ACC112 (cell line): Measurements from ENCODE around the gene IDH2.

Source experiments
- H2AFZ ChIP-seq: fragments of 200-600 bp; sonication (generic); one replicate; pipeline ENCODE4 v1.6.0; 2017; ENCODE audit warnings: antibody characterized with exemption, low read length; ENCODE audit not compliant: unreplicated experiment
- H3K27ac ChIP-seq: fragments of 200-600 bp; sonication (generic); 2 replicates; pipeline ENCODE4 v1.5.1; 2014; ENCODE audit warnings: low read depth, mild to moderate bottlenecking, antibody characterized with exemption, low read length, moderate library complexity
- H3K27me3 ChIP-seq: fragments of 200-600 bp; sonication (generic); 2 replicates; pipeline ENCODE4 v1.6.1; 2014; ENCODE audit warnings: mild to moderate bottlenecking, antibody characterized with exemption, low read length, moderate library complexity, mixed read lengths; ENCODE audit not compliant: insufficient read depth
- H3K36me3 ChIP-seq: fragments of 200-600 bp; sonication (generic); 2 replicates; pipeline ENCODE4 v1.6.1; 2016; ENCODE audit warnings: mild to moderate bottlenecking, antibody characterized with exemption, low read length, moderate library complexity, mixed read lengths; ENCODE audit not compliant: insufficient read depth
- H3K4me1 ChIP-seq: fragments of 200-600 bp; sonication (generic); one replicate; pipeline ENCODE4 v1.6.1; 2016; ENCODE audit warnings: low read length, mixed read lengths; ENCODE audit not compliant: insufficient read depth, unreplicated experiment, control insufficient read depth
- H3K4me3 ChIP-seq: fragments of 200-600 bp; sonication (generic); 2 replicates; pipeline ENCODE4 v1.5.1; 2014; ENCODE audit warnings: mild to moderate bottlenecking, low read depth, low read length
- H3K79me2 ChIP-seq: fragments of 200-600 bp; sonication (generic); one replicate; pipeline ENCODE4 v1.6.0; 2016; ENCODE audit warnings: low read length; ENCODE audit not compliant: control insufficient read depth, unreplicated experiment, insufficient read depth

Gene IDH2

DNA sequence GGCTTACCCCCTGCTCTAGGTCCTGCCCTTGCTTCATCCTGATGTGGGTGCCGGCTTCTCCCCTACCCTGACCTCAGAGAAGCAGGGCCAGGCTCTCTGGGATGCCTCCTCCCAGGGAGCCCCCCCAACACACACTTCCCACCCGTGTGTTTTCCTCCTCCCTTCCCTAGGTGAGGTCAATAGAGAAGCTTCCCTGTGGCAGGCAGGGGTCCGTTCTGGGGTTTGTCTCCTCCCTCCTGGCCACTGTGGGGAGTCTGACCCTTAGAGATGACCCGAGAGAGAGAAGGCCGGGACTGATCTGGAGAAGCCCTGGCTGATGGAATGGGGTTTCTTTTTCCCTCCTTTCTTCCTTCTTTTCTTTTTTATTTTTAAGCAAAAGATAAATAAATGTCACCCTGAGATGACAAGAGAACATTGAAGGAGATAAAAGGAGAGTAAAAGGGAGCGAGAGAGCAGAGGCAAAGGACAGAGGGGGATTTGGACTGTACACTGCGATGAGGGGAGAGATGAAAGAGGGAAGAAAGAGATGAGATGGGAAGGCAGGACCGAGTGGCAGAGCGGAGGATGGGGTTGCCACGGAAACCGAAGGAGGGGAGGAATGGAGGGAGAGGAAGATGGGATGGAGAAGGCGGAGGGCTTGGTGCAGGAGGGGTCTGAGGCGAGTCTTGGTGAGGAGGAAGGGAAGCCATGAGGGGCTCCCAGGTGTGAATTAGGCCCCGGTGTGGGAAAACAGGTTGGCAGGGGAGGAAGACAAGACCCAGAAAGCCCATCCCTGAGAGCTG lies 48.4 kb downstream of the IDH2 start:
- Histone ChIP-seq H2AFZ (no peak overlapping the region), H3K79me2 (no peaks in the 10 kb centered on the region), H3K4me3 (no peak overlapping the region), H3K36me3 (no peaks in the 10 kb centered on the region), H3K27me3 (no peaks in the 10 kb centered on the region), H3K27ac (no peak overlapping the region), H3K4me1 (no peaks in the 10 kb centered on the region)

DNA sequence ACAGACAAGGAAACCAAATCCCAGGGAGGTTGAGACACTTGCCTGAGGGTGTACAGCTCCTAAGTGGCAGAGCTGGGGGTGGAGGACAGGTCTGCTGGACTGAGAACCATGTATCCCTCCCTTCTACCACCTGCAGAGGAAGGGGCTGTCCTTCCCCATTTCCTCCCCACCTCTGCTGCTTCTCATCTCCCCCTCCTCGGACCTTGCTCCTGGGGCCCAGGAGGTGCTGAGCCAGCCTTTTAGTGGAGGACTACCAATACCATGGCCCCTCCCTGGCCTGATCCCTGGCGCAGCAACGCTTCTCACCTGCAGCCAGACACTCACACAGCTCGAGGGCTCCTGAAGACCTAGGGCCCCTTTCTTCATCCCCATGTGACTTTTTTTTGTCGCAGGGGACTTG lies 50.4 kb downstream of the IDH2 start:
- H3K4me3 ChIP-seq, result no peak overlapping the region
- H3K4me1 ChIP-seq, result no peaks in the 10 kb centered on the region
- no peak overlapping the region for H3K27ac ChIP-seq
- no peaks in the 10 kb centered on the region for H3K27me3 ChIP-seq
- no peaks in the 10 kb centered on the region for H3K36me3 ChIP-seq
- no peak overlapping the region for H2AFZ ChIP-seq
- no peaks in the 10 kb centered on the region for H3K79me2 ChIP-seq

DNA sequence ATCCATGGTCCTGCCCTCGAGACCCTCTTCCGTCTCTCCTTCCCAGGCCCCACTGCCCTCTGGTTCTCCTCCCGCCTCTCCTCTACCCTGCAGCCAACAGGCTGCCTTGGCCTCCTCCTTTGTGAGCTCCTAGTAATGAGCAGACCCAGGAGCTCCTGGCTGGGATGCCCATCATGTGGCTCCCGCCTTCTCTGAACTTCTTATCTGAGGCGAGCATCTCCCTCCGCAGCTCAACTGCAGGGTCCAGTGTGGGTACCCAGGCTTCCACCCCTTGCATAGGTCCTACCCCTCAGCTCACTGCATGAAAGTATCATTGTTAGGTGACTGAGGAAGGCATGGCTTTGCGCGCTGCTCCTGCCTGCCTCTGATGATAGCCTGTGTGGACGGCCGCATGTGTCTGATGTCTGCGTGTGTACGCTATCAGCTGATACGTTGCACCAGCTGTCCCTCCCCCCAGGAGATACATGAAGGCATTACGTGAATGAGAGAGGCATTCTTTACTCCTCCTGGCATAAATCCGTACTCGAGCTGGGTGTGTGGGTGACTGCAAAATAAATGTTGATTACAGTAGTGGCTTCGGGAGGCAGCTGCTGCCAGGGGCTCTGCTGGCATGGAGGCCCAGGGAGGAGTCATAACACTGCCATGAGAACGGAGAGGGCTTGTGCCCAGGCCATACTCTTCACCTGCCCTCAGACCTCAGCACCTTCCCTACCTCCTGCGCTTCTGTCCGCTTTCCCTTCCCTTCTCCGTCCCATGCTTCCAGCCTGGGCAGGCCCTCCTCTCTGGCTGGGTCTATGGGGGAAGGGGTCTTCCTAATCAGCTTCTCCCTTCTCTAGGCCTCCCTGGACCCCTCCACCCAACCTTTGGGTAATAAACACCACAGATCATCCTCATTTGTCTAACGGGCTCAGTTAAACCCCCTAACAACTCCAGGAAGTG lies 52.3 kb downstream of the IDH2 start:
- Histone ChIP-seq H3K4me3 (no peak overlapping the region), H2AFZ (no peak overlapping the region), H3K4me1 (no peaks in the 10 kb centered on the region), H3K79me2 (no peaks in the 10 kb centered on the region), H3K27ac (no peak overlapping the region), H3K36me3 (no peaks in the 10 kb centered on the region), H3K27me3 (no peaks in the 10 kb centered on the region)

DNA sequence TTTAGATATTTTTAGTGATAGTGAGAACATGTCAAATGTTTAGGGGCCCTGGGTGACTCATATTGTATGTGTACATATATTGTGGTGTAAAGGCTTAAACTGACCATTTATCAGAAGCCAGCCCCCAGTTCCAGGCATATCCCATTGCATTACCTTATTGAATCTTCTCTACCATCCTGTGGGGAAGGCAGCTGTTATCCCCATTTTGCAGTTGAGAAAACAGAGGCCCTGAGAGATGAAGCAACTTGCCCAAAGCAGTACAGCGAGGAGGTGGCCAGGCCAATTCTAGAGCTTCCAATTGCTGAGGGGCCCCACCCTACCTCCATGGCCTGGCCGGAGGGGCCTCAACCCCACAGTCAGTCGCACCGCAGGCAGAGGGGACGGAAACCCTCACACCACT lies 53.2 kb downstream of the IDH2 start:
- Histone ChIP-seq H3K4me3 (no peak overlapping the region), H3K36me3 (no peaks in the 10 kb centered on the region), H3K79me2 (no peaks in the 10 kb centered on the region), H2AFZ (no peak overlapping the region), H3K27me3 (no peaks in the 10 kb centered on the region), H3K4me1 (no peaks in the 10 kb centered on the region), H3K27ac (no peak overlapping the region)

DNA sequence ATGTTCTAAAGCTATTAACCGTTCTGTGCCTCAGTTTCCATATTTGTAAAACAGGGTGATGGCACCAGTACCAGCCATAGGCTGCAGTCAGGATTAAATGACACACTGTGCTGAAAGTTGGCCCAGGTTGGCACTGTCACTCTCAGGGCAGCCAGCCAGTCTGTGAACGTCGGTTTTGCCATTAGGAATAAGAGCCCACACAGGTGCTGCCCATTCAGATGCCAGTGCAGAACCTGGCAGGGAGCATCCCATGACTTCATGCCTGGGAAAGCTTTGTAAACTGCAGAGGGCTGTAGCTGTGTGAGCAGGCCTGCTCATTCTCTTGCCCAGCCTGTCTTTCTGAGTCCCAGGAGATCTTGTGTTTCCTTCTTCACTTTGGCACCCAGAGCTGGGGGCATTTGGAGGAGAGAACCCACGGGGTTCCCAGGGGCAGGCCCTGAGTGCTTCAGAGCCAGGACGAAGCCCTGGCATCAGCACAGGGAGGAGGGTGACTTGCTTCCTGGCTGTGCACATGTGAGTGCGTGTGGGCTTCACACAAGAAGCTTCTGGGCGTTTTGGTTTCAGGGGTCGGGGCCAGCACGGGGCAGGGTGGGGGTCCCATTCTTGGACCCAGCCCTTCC lies 54.2 kb downstream of the IDH2 start:
- Histone ChIP-seq H3K27me3 (no peaks in the 10 kb centered on the region), H3K27ac (no peak overlapping the region), H3K4me3 (no peak overlapping the region), H3K4me1 (no peaks in the 10 kb centered on the region), H3K79me2 (no peaks in the 10 kb centered on the region), H3K36me3 (no peaks in the 10 kb centered on the region), H2AFZ (no peak overlapping the region)

DNA sequence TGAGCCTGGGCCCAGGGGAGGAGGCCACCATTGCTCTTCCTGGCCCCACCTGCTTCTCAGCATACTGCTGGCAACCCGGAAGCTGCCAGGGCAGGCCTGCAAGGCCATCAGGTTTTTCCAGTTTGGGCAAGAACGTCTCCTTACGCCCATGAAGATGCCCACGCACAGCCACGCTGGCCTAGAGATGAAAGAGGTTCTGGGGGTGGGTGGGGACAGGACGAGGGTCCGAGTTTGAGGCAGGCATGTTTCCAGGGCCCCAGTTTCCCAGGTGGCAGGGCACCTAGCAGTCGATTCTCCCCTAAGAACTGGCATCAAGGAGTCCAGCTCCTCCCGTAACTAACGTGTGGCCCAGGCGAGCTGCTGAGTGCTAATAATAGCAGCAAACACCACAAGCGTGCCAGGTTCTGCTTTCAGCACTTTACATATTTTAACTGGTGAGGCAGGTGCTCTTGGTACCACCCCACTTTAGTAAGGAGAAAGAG lies 55.3 kb downstream of the IDH2 start:
- Histone ChIP-seq H3K4me1 (no peaks in the 10 kb centered on the region), H3K4me3 (no peak overlapping the region), H3K27ac (no peak overlapping the region), H2AFZ (no peak overlapping the region), H3K36me3 (no peaks in the 10 kb centered on the region), H3K79me2 (no peaks in the 10 kb centered on the region), H3K27me3 (no peaks in the 10 kb centered on the region)

DNA sequence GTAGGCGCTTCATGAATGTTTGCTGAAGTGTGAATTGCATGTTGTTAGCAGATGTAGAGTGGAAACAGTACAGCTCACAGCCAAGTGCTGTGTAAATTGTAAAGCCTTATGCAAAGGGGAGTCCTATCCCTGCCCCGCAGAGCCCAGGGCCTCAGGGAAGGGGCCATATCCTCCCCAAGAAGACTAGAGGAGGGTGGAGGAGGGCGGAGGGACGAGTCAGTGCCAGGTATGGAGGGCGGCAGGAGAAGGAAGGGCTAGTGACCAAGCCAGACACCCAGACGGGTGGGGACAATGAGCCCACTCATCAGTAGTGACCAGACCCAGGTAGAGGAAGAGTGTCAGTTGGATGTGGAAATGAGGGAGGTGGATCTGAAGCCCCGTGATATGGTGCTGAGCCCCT lies 56.0 kb downstream of the IDH2 start:
- H2AFZ ChIP-seq, result no peak overlapping the region
- no peaks in the 10 kb centered on the region for H3K79me2 ChIP-seq
- H3K27ac ChIP-seq, result no peak overlapping the region

DNA sequence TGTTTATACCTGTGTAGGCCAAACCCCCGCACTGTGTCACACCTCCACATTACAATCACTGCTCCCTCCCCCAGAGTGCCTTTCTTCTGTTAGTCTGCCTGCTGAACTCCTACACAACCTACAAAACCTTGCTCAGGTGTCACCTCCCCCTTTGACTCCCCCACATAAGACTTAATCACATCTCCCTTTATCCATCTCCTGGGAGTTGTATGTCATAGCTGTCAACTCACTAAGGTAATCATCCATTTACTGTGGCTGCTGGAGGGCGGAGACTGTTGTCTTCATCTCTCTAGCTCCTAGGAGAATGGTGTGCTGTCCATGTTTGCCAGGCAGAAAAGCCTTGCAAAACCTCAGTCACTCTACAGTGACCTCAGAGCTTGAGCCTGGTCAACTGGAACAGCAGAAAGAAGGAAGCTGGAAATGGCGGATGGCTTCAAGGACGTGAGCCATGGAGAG lies 57.3 kb downstream of the IDH2 start:
- Histone ChIP-seq H3K79me2 (no peaks in the 10 kb centered on the region), H3K27ac (no peak overlapping the region)

More for the DNA sequence above, 56.0 kb downstream of the IDH2 start:
- H3K36me3 ChIP-seq, result no peaks in the 10 kb centered on the region
- H3K27me3 ChIP-seq, result no peaks in the 10 kb centered on the region
- H3K4me1 ChIP-seq, result no peaks in the 10 kb centered on the region
- H3K4me3 ChIP-seq, result no peak overlapping the region

DNA sequence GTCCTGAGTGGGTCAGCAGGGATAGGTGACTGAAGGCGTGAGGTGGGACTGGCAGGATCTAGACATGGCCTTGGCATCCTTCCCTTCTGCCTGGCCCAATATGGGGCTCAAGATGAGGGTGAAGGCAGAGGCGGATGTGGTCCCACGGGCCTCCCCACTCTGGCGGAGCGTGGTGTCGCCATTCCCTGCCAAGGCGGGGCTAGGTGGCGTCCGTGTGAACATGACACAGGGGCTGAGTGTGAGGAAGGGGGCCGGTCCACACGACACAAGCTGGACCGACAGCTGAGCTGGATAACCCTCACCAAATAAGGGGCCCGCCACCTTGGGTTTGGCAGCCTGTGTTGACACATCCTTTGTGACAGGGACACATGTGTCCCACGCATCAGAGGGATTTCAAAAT lies 58.1 kb downstream of the IDH2 start:
- Histone ChIP-seq H3K79me2 (no peaks in the 10 kb centered on the region), H3K4me1 (no peaks in the 10 kb centered on the region), H3K27me3 (no peaks in the 10 kb centered on the region), H3K27ac (no peak overlapping the region), H3K36me3 (no peaks in the 10 kb centered on the region), H3K4me3 (no peak overlapping the region), H2AFZ (no peak overlapping the region)

More for the DNA sequence above, 57.3 kb downstream of the IDH2 start:
- Histone ChIP-seq H2AFZ (no peak overlapping the region), H3K36me3 (no peaks in the 10 kb centered on the region), H3K4me1 (no peaks in the 10 kb centered on the region), H3K4me3 (no peak overlapping the region), H3K27me3 (no peaks in the 10 kb centered on the region)

DNA sequence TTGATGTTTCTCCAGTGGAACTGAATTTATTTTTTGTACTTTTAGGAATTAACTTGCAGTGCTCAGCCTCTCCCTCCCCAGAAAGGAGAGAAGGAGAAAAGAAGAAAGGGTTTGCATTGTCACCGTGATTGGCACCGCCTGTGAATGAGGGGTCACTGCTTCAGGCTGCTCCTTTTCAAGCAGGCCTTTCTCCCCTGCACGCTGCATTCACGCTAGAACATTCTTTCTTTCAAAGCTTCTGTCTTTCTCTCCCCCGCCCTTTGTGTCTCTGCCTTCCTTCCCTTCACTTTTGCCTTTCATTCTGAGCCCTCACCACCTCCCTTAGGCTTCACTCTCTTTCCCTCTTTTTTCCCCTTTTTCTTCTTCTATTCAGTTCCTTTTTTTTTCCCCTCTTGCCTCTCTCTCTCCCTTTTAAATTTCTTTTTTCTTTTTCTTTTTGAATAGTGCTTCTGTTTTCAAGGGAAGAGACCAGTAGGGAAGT lies 58.7 kb downstream of the IDH2 start:
- no peaks in the 10 kb centered on the region for H3K36me3 ChIP-seq
- H3K79me2 ChIP-seq, result peaks cover 3% of the 10 kb centered on the region
- H3K27me3 ChIP-seq, result no peaks in the 10 kb centered on the region
- H3K4me1 ChIP-seq, result peaks cover under 1% of the 10 kb centered on the region
- no peak overlapping the region for H3K4me3 ChIP-seq
- H2AFZ ChIP-seq, result no peak overlapping the region
- H3K27ac ChIP-seq, result no peak overlapping the region
